ENCODE measurements around the gene SHISA9. TPM values are rescaled to one million over a fixed set of nuclear protein-coding genes. Genes with fewer than 3 reads are reported as not detected.

SHISA9 gene
- total RNA-seq, 1 donor from 2014 or later: 3.0 TPM

- TF ChIP-seq, protein P1, sequence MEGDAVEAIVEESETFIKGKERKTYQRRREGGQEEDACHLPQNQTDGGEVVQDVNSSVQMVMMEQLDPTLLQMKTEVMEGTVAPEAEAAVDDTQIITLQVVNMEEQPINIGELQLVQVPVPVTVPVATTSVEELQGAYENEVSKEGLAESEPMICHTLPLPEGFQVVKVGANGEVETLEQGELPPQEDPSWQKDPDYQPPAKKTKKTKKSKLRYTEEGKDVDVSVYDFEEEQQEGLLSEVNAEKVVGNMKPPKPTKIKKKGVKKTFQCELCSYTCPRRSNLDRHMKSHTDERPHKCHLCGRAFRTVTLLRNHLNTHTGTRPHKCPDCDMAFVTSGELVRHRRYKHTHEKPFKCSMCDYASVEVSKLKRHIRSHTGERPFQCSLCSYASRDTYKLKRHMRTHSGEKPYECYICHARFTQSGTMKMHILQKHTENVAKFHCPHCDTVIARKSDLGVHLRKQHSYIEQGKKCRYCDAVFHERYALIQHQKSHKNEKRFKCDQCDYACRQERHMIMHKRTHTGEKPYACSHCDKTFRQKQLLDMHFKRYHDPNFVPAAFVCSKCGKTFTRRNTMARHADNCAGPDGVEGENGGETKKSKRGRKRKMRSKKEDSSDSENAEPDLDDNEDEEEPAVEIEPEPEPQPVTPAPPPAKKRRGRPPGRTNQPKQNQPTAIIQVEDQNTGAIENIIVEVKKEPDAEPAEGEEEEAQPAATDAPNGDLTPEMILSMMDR (IDR thresholded peaks at IDR 0.05; ENCODE audit: unreplicated experiment): no peak
- H3K4me1 Mint-ChIP-seq (ENCODE audit: low read depth): no peaks in the 10 kb centered on the region
- H3K9me3 Mint-ChIP-seq (ENCODE audit: low read depth): peaks cover 6% of the 10 kb centered on the region
- no peak overlapping the region for H3K27ac Mint-ChIP-seq
- H3K4me3 Mint-ChIP-seq (ENCODE audit: low read depth): no peak overlapping the region
- DNase-seq (ENCODE audit: low spot score, unreplicated experiment): no peak
- H3K36me3 Mint-ChIP-seq (ENCODE audit: insufficient read depth): no peaks in the 10 kb centered on the region
- H3K27me3 Mint-ChIP-seq: no peaks in the 10 kb centered on the region
Measured at GRCh38 chr16:12942861-12943260, 41.5 kb downstream of the SHISA9 start.

DNA sequence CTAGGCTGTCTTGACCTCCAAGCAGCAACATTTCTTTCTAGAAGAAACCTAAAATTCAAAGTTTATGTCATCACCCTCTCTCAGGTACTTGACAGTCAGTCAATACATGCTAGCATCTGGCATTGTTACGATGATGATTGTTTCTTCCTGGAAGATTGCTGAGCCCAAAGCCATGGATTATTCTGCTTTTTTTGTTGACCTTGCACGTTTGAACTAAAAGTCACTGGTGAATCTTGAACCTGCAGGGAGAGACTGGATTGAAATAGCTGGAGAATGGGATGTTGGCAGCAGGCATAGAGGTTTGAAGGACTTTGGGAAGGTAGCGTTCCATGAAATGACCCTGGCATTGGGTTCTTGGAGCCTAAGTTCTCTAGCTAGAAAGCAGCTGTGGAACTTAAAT, 42.9 kb downstream of the SHISA9 start:
- DNase-seq (ENCODE audit: low spot score, unreplicated experiment): no peak
- Mint-ChIP-seq H3K4me1 (ENCODE audit: low read depth) (no peaks in the 10 kb centered on the region), H3K27ac (no peak overlapping the region), H3K9me3 (ENCODE audit: low read depth) (peaks cover 6% of the 10 kb centered on the region), H3K27me3 (no peaks in the 10 kb centered on the region), H3K36me3 (ENCODE audit: insufficient read depth) (no peaks in the 10 kb centered on the region), H3K4me3 (ENCODE audit: low read depth) (no peak overlapping the region)
- TF ChIP-seq, protein P1 (IDR thresholded peaks at IDR 0.05; ENCODE audit: unreplicated experiment): no peak

GRCh38 chr16:12951392-12951791, 50.0 kb downstream of the SHISA9 start:
- Mint-ChIP-seq H3K4me1 (ENCODE audit: low read depth) (peaks cover 7% of the 10 kb centered on the region), H3K36me3 (ENCODE audit: insufficient read depth) (no peaks in the 10 kb centered on the region), H3K27me3 (no peaks in the 10 kb centered on the region), H3K9me3 (ENCODE audit: low read depth) (peaks cover 3% of the 10 kb centered on the region), H3K27ac (no peak overlapping the region), H3K4me3 (ENCODE audit: low read depth) (no peak overlapping the region)
- TF ChIP-seq, protein P1 (IDR thresholded peaks at IDR 0.05; ENCODE audit: unreplicated experiment): no peak
- DNase-seq (ENCODE audit: low spot score, unreplicated experiment): no peak

GRCh38 chr16:12951976-12952375, 50.6 kb downstream of the SHISA9 start:
- no peak overlapping the region for H3K27ac Mint-ChIP-seq
- peaks cover 7% of the 10 kb centered on the region for H3K4me1 Mint-ChIP-seq (ENCODE audit: low read depth)
- no peak overlapping the region for H3K4me3 Mint-ChIP-seq (ENCODE audit: low read depth)
- TF ChIP-seq, protein P1 (IDR thresholded peaks at IDR 0.05; ENCODE audit: unreplicated experiment): no peak
- no peaks in the 10 kb centered on the region for H3K36me3 Mint-ChIP-seq (ENCODE audit: insufficient read depth)
- H3K9me3 Mint-ChIP-seq (ENCODE audit: low read depth): peaks cover 3% of the 10 kb centered on the region
- H3K27me3 Mint-ChIP-seq: no peaks in the 10 kb centered on the region
- no peak for DNase-seq (ENCODE audit: low spot score, unreplicated experiment)

DNA sequence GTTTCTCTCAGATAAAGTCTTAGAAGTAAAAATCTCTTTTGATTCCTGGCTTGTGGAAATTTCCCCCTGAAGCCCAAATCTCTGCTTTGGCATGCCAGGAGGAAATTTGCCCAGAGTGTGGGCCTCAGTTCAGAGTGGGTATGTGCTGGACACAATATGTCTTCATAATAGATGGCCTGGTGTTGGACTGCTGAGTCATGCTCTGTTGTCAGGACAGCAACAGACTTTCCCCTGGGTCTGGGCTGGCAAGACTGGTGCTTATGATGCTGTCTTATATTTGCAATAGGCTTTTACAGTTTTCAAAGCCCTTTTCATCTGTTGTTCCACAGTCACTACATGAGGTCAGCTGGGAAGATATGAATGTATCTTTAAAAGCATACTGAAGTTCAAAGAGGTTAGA, 57.0 kb downstream of the SHISA9 start:
- TF ChIP-seq, protein P1 (IDR thresholded peaks at IDR 0.05; ENCODE audit: unreplicated experiment): no peak
- H3K36me3 Mint-ChIP-seq (ENCODE audit: insufficient read depth): no peaks in the 10 kb centered on the region
- no peaks in the 10 kb centered on the region for H3K27me3 Mint-ChIP-seq
- peaks cover 7% of the 10 kb centered on the region for H3K4me1 Mint-ChIP-seq (ENCODE audit: low read depth)
- no peak overlapping the region for H3K4me3 Mint-ChIP-seq (ENCODE audit: low read depth)
- H3K27ac Mint-ChIP-seq: peak overlapping the region; percentile 14
- no peak for DNase-seq (ENCODE audit: low spot score, unreplicated experiment)
- no peaks in the 10 kb centered on the region for H3K9me3 Mint-ChIP-seq (ENCODE audit: low read depth)

Data from progenitor cell of endocrine pancreas (in vitro differentiated cells).